HepG2 (cell line): ENCODE measurements around the gene RNF14.
"Not testable (repeated sequence)": the region's sequence is repeated elsewhere in the genome, so short reads cannot be mapped to it uniquely, and the experiment has no call there.

Experiments used
- ATF7 ChIP-seq, 2 experiments: fragments of 450-650 bp in 1 of 2; sonication (generic) in 1 of 2; formaldehyde crosslinking in 1 of 2; IDR thresholded peaks; 2 replicates each; pipeline versions ENCODE4 v1.4.0 to v1.6.1; 2016 to 2020; ENCODE audit warnings: antibody characterized with exemption in 1 of 2, mild to moderate bottlenecking in 1 of 2, missing genetic modification reagents in 1 of 2
- CTCF ChIP-seq: sonication (generic); formaldehyde crosslinking; IDR thresholded peaks from 2 replicates; pipeline ENCODE4 v1.5.0; 2020; ENCODE audit warnings: mild to moderate bottlenecking, missing genetic modification reagents, moderate library complexity
- FOXO4 ChIP-seq: sonication (generic); formaldehyde crosslinking; conservative IDR thresholded peaks from 2 replicates; pipeline ENCODE4 v1.8.1; 2023; ENCODE audit warnings: missing genetic modification reagents
- JUN ChIP-seq: sonication (generic); formaldehyde crosslinking; IDR thresholded peaks from 2 replicates; pipeline ENCODE4 v1.4.0; 2020; ENCODE audit warnings: mild to moderate bottlenecking, missing genetic modification reagents
- RCOR2 ChIP-seq: IDR thresholded peaks from 2 replicates; pipeline ENCODE4 v1.6.1; 2016; ENCODE audit warnings: missing biosample characterization, missing genetic modification reagents
- REXO4 ChIP-seq: sonication (generic); formaldehyde crosslinking; IDR thresholded peaks from 2 replicates; pipeline ENCODE4 v1.8.0; 2022; ENCODE audit warnings: missing genetic modification reagents, mild to moderate bottlenecking, borderline replicate concordance
- YY1 ChIP-seq: IDR thresholded peaks from 2 replicates; pipeline ENCODE4 v1.6.1; 2011; ENCODE audit warnings: low read length, low read depth, moderate library complexity, mild to moderate bottlenecking; ENCODE audit not compliant: insufficient read depth, insufficient replicate concordance
- ZNF274 ChIP-seq: sonication (generic); formaldehyde crosslinking; IDR thresholded peaks from 2 replicates; pipeline ENCODE4 v1.5.1; 2020; ENCODE audit warnings: mild to moderate bottlenecking, missing genetic modification reagents
- ZNF770 ChIP-seq: sonication (generic); formaldehyde crosslinking; IDR thresholded peaks from 2 replicates; pipeline ENCODE4 v1.5.0; 2020; ENCODE audit warnings: mild to moderate bottlenecking, missing genetic modification reagents

- TF ChIP-seq RCOR2; REXO4; CTCF (CRISPR knock-in tag); YY1; JUN (CRISPR knock-in tag); ZNF274 (CRISPR knock-in tag); ATF7 (IDR thresholded peaks at IDR 0.05); ATF7 (CRISPR knock-in tag; IDR thresholded peaks at IDR 0.05); ZNF770; FOXO4 (CRISPR knock-in tag): not testable (repeated sequence)
Observed at GRCh38 chr5:142037599-142037998, 68.7 kb downstream of the RNF14 start.
